ENCODE measurements around the gene KRTAP10-12. TPM values are rescaled to one million over a fixed set of nuclear protein-coding genes. Genes with fewer than 3 reads are reported as not detected.

KRTAP10-12 gene
- total and polyA plus RNA-seq, 4 donors, result not detected

GRCh38 chr21:44681152-44681551, 15.8 kb upstream of the KRTAP10-12 start:
- DNase-seq, result no peak

GRCh38 chr21:44681861-44682579, 15.0 kb upstream of the KRTAP10-12 start, which contains the start of gene KRTAP12-1:
TSS of gene KRTAP12-1 (minus strand) at chr21:44682163. CDS start at chr21:44682123, 40 bp downstream.
- no peak within 1 kb of the TSS for H3K27ac ChIP-seq (ENCODE audit: low read depth in 1 of 2, low read length in 1 of 2)
- no peaks in the 10 kb centered on the region for H3K36me3 ChIP-seq (ENCODE audit: control insufficient read depth in 4 of 4, insufficient read depth in 4 of 4, low read length in 4 of 4)
- H3K27me3 ChIP-seq (ENCODE audit: control insufficient read depth in 3 of 3, insufficient read depth in 3 of 3, low read length in 2 of 3), result peaks cover 0 to 6% (median 2%) of the 10 kb centered on the region in 3 donors
- no peak within 1 kb of the TSS for H3K4me3 ChIP-seq
- DNase-seq (no peak), ATAC-seq (ENCODE audit: insufficient read depth, low FRiP score) (no peak)
- H3K9me3 ChIP-seq (ENCODE audit: control insufficient read depth in 4 of 4, insufficient read depth in 3 of 4, low read length in 3 of 4), result no peaks in the 10 kb centered on the region
- H3K9ac ChIP-seq (ENCODE audit: insufficient read depth in 1 of 2, low read length in 2 of 2), result no peak within 1 kb of the TSS
- WGBS, 2 donors, result 74 to 78% methylated on average over 21 to 23 of the region's 23 CpGs
- H3K4me1 ChIP-seq (ENCODE audit: control insufficient read depth in 5 of 5, insufficient read depth in 5 of 5, low read length in 5 of 5), result no peaks in the 10 kb centered on the region
- TF ChIP-seq CTCF (IDR thresholded peaks at IDR 0.05; ENCODE audit: control extremely low read depth, extremely low read depth), result no peak

More at GRCh38 chr21:44681152-44681551, 15.8 kb upstream of the KRTAP10-12 start:
- Histone ChIP-seq H3K27ac (ENCODE audit: low read depth in 1 of 2, low read length in 1 of 2) (no peak overlapping the region), H3K27me3 (ENCODE audit: control insufficient read depth in 3 of 3, insufficient read depth in 3 of 3, low read length in 2 of 3) (peaks cover 0 to 3% (median 0%) of the 10 kb centered on the region in 3 donors), H3K4me3 (no peak overlapping the region), H3K36me3 (ENCODE audit: control insufficient read depth in 4 of 4, insufficient read depth in 4 of 4, low read length in 4 of 4) (no peaks in the 10 kb centered on the region), H3K9ac (ENCODE audit: insufficient read depth in 1 of 2, low read length in 2 of 2) (no peak overlapping the region), H3K9me3 (ENCODE audit: control insufficient read depth in 4 of 4, insufficient read depth in 3 of 4, low read length in 3 of 4) (no peaks in the 10 kb centered on the region), H3K4me1 (ENCODE audit: control insufficient read depth in 5 of 5, insufficient read depth in 5 of 5, low read length in 5 of 5) (no peaks in the 10 kb centered on the region)
- no peak for TF ChIP-seq CTCF (IDR thresholded peaks at IDR 0.05; ENCODE audit: control extremely low read depth, extremely low read depth)
- WGBS, 2 donors, result 82 to 83% methylated on average over 11 of the region's 11 CpGs
- ATAC-seq (ENCODE audit: insufficient read depth, low FRiP score), result no peak

- no peaks in the 10 kb centered on the region for H3K9me3 ChIP-seq (ENCODE audit: control insufficient read depth in 4 of 4, insufficient read depth in 3 of 4, low read length in 3 of 4)
- H3K4me3 ChIP-seq, result no peak overlapping the region
- WGBS, 2 donors, result 79 to 84% methylated on average over 15 of the region's 15 CpGs
- DNase-seq, result no peak
- no peak overlapping the region for H3K9ac ChIP-seq (ENCODE audit: insufficient read depth in 1 of 2, low read length in 2 of 2)
- H3K27ac ChIP-seq (ENCODE audit: low read depth in 1 of 2, low read length in 1 of 2), result no peak overlapping the region
- no peaks in the 10 kb centered on the region for H3K4me1 ChIP-seq (ENCODE audit: control insufficient read depth in 5 of 5, insufficient read depth in 5 of 5, low read length in 5 of 5)
- no peaks in the 10 kb centered on the region for H3K36me3 ChIP-seq (ENCODE audit: control insufficient read depth in 4 of 4, insufficient read depth in 4 of 4, low read length in 4 of 4)
- no peak for TF ChIP-seq CTCF (IDR thresholded peaks at IDR 0.05; ENCODE audit: control extremely low read depth, extremely low read depth)
- peaks cover 0 to 10% (median 6%) of the 10 kb centered on the region in 3 donors for H3K27me3 ChIP-seq (ENCODE audit: control insufficient read depth in 3 of 3, insufficient read depth in 3 of 3, low read length in 2 of 3)
- no peak for ATAC-seq (ENCODE audit: insufficient read depth, low FRiP score)
These were observed 14.3 kb upstream of the KRTAP10-12 start for GRCh38 chr21:44682580-44683151.

Data from lung (tissue), 12 donors.